Measurements from ENCODE around the gene CSTA.

- no peak for TF ChIP-seq CTCF (IDR thresholded peaks at IDR 0.05; ENCODE audit: insufficient read depth, low read length, poor library complexity, severe bottlenecking)
- no peak for TF ChIP-seq EZH2phosphoT487 (conservative IDR thresholded peaks at IDR 0.05; ENCODE audit: low read length)
Measured at GRCh38 chr3:122324871-122325323, at the start of gene CSTA.
